GM23338 (cell line): ENCODE measurements around the gene ERP29. TPM values are rescaled to one million over a fixed set of nuclear protein-coding genes. Genes with fewer than 3 reads are reported as not detected.

Experiments
- ATAC-seq: fragments of 200-7000 bp; cut with Tn5 transposase; 3 replicates; pipeline ENCODE4 v1.9.1; 2020
- DNase-seq: peaks from one replicate; pipeline ENCODE4 v3.0.0-alpha.2; 2015; ENCODE audit warnings: low spot score
- H2AFZ ChIP-seq: fragments of 200-600 bp; sonication (generic); 2 replicates; pipeline ENCODE4 v1.8.0; 2016; ENCODE audit warnings: antibody characterized with exemption, mild to moderate bottlenecking, moderate library complexity
- H3F3A ChIP-seq: fragments of 200-600 bp; sonication (generic); replicated peaks from 2 replicates; pipeline ENCODE4 v1.8.0; 2017; ENCODE audit warnings: antibody characterized with exemption, mixed run types, low read depth
- H3K27ac ChIP-seq: fragments of 200-600 bp; sonication (generic); 2 replicates; pipeline ENCODE4 v1.6.1; 2016; ENCODE audit warnings: low read depth
- H3K27me3 ChIP-seq: fragments of 200-600 bp; sonication (generic); 2 replicates; pipeline ENCODE4 v1.8.0; 2016; ENCODE audit warnings: mild to moderate bottlenecking, mixed run types, moderate library complexity; ENCODE audit not compliant: insufficient read depth
- H3K36me3 ChIP-seq: fragments of 200-600 bp; sonication (generic); 2 replicates; pipeline ENCODE4 v1.8.0; 2016; ENCODE audit warnings: mild to moderate bottlenecking; ENCODE audit not compliant: insufficient read depth
- H3K4me1 ChIP-seq: fragments of 200-600 bp; sonication (generic); 2 replicates; pipeline ENCODE4 v1.8.0; 2016; ENCODE audit warnings: mild to moderate bottlenecking, moderate library complexity; ENCODE audit not compliant: insufficient read depth
- H3K4me2 ChIP-seq: fragments of 200-600 bp; sonication (generic); 2 replicates; pipeline ENCODE4 v1.7.1; 2017; ENCODE audit warnings: mixed run types
- H3K4me3 ChIP-seq: fragments of 200-600 bp; sonication (generic); 2 replicates; pipeline ENCODE4 v1.6.1; 2016; ENCODE audit warnings: mixed run types
- H3K79me2 ChIP-seq: fragments of 200-600 bp; sonication (generic); replicated peaks from 2 replicates; pipeline ENCODE4 v1.8.0; 2017; ENCODE audit warnings: mild to moderate bottlenecking; ENCODE audit not compliant: insufficient read depth
- H3K9me2 ChIP-seq: fragments of 200-600 bp; sonication (generic); 2 replicates; pipeline ENCODE4 v1.8.0; 2017; ENCODE audit not compliant: insufficient read depth
- H4K20me1 ChIP-seq: fragments of 200-600 bp; sonication (generic); replicated peaks from 2 replicates; pipeline ENCODE4 v1.8.0; 2017; ENCODE audit warnings: mild to moderate bottlenecking; ENCODE audit not compliant: insufficient read depth
- H3K27ac Mint-ChIP-seq: 2 replicates; pipeline ENCODE4 v1.8.0; 2020; ENCODE audit warnings: inconsistent platforms, mild to moderate bottlenecking, moderate library complexity, mixed read lengths
- H3K27me3 Mint-ChIP-seq: 3 replicates; pipeline ENCODE4 v1.8.0; 2022; ENCODE audit warnings: low read depth, mild to moderate bottlenecking, moderate library complexity, mixed read lengths, inconsistent platforms; ENCODE audit not compliant: insufficient read depth, poor library complexity
- H3K36me3 Mint-ChIP-seq: 3 replicates; pipeline ENCODE4 v1.8.0; 2021; ENCODE audit warnings: low read depth, mild to moderate bottlenecking, inconsistent platforms, moderate library complexity, mixed read lengths
- H3K4me1 Mint-ChIP-seq: 3 replicates; pipeline ENCODE4 v1.8.0; 2020; ENCODE audit warnings: mild to moderate bottlenecking, inconsistent platforms, mixed read lengths
- H3K4me3 Mint-ChIP-seq: 3 replicates; pipeline ENCODE4 v1.8.0; 2021; ENCODE audit warnings: moderate library complexity, mild to moderate bottlenecking, inconsistent platforms, mixed read lengths
- H3K9me3 Mint-ChIP-seq: 3 replicates; pipeline ENCODE4 v1.8.0; 2020; ENCODE audit warnings: moderate library complexity, mild to moderate bottlenecking, inconsistent platforms, mixed read lengths
- CREB1 ChIP-seq: fragments of 250-450 bp; sonication (Bioruptor Pico); IDR thresholded peaks from 2 replicates; pipeline ENCODE4 v1.5.0; 2020; ENCODE audit warnings: low read depth, mild to moderate bottlenecking, moderate library complexity
- CTCF ChIP-seq, 2 experiments: fragments of 200-600 bp in 1 of 2; sonication (generic) in 1 of 2; conservative IDR thresholded peaks; 2 replicates each; pipeline versions ENCODE4 v1.5.1 to v1.6.1; 2016 to 2017; ENCODE audit warnings: antibody characterized with exemption in 2 of 2, low read depth in 2 of 2, mild to moderate bottlenecking in 2 of 2, moderate library complexity in 1 of 2
- ETS1 ChIP-seq: IDR thresholded peaks from 2 replicates; pipeline ENCODE4 v1.6.1; 2016; ENCODE audit warnings: antibody characterized with exemption
- EZH2 ChIP-seq: fragments of 200-600 bp; sonication (generic); IDR thresholded peaks from one replicate; pipeline ENCODE4 v1.8.0; 2017; ENCODE audit warnings: antibody characterized with exemption, mild to moderate bottlenecking, low read depth; ENCODE audit not compliant: unreplicated experiment
- EZH2phosphoT487 ChIP-seq: fragments of 200-600 bp; sonication (generic); IDR thresholded peaks from one replicate; pipeline ENCODE4 v1.8.1; 2018; ENCODE audit warnings: antibody characterized with exemption; ENCODE audit not compliant: unreplicated experiment
- JUNB ChIP-seq: IDR thresholded peaks from one replicate; pipeline ENCODE4 v1.6.1; 2016; ENCODE audit warnings: antibody characterized with exemption; ENCODE audit not compliant: unreplicated experiment
- NANOG ChIP-seq: IDR thresholded peaks from 2 replicates; pipeline ENCODE4 v1.6.1; 2016; ENCODE audit warnings: antibody characterized with exemption, borderline replicate concordance
- POLR2AphosphoS5 ChIP-seq: IDR thresholded peaks from 2 replicates; pipeline ENCODE4 v1.6.1; 2016; ENCODE audit warnings: antibody characterized with exemption, low read depth
- REST ChIP-seq: IDR thresholded peaks from one replicate; pipeline ENCODE4 v1.6.1; 2018; ENCODE audit warnings: antibody characterized with exemption; ENCODE audit not compliant: unreplicated experiment
- STAT1 ChIP-seq: IDR thresholded peaks from one replicate; pipeline ENCODE4 v1.6.1; 2016; ENCODE audit warnings: antibody characterized with exemption; ENCODE audit not compliant: unreplicated experiment
- ZNF114 ChIP-seq: fragments of 250-450 bp; sonication (Bioruptor Pico); IDR thresholded peaks from 2 replicates; pipeline ENCODE4 v1.5.0; 2020; ENCODE audit warnings: mild to moderate bottlenecking, moderate library complexity
- ZNF331 ChIP-seq: fragments of 250-450 bp; sonication (Bioruptor Pico); IDR thresholded peaks from 2 replicates; pipeline ENCODE4 v1.5.0; 2020; ENCODE audit warnings: low read depth, mild to moderate bottlenecking, moderate library complexity
- ZNF462 ChIP-seq: fragments of 250-450 bp; sonication (Bioruptor Pico); IDR thresholded peaks from 2 replicates; pipeline ENCODE4 v1.5.0; 2020; ENCODE audit warnings: mild to moderate bottlenecking, moderate library complexity
- polyA plus RNA-seq: library from polyadenylated mRNA; unstranded; fragments of >200 nt; fragmentation: Nextera tagmentation; extraction: Ambion mirVana; gene quantifications from 2 replicates; pipeline ENCODE4 v1.2.1, GENCODE V29; 2016
- total RNA-seq: library from RNA; depleted of rRNA; stranded (reverse); fragments of >200 nt; shearing (Covaris generic); gene quantifications from 2 replicates; pipeline ENCODE4 v1.2.3, GENCODE V29; 2014

Gene ERP29
- total and polyA plus RNA-seq, 2 experiments from 2014 or later: 90.7 to 166 TPM

- ATAC-seq: no peak
- Histone ChIP-seq H3K4me2 (no peak overlapping the region), H3F3A (0 out of 2 replicates have a peak, but pooled peaks cover 2% of the 10 kb centered on the region), H3K27me3 (no peaks in the 10 kb centered on the region), H2AFZ (no peak overlapping the region), H4K20me1 (peaks cover 6% of the 10 kb centered on the region), H3K4me3 (no peak overlapping the region), H3K4me1 (peaks cover 24% of the 10 kb centered on the region; the same call in 1 of the 2 replicates), H3K36me3 (peaks cover 34% of the 10 kb centered on the region), H3K79me2 (no peaks in the 10 kb centered on the region; the same call in 1 of the 2 replicates), H3K27ac (no peak overlapping the region), H3K9me2 (no peaks in the 10 kb centered on the region)
- peaks cover 67% of the 10 kb centered on the region for H3K36me3 Mint-ChIP-seq
- H3K27me3 Mint-ChIP-seq: peaks cover 4% of the 10 kb centered on the region
- H3K4me3 Mint-ChIP-seq: no peak overlapping the region
- peaks cover 22% of the 10 kb centered on the region; the same call in 2 of the 3 replicates for H3K4me1 Mint-ChIP-seq
- no peak overlapping the region for H3K27ac Mint-ChIP-seq
- DNase-seq: no peak
- no peak for TF ChIP-seq EZH2phosphoT487
- no peak for TF ChIP-seq STAT1
- no peak for TF ChIP-seq ZNF462 (CRISPR knock-in tag)
- TF ChIP-seq ZNF331 (CRISPR knock-in tag): no peak
- no peak for TF ChIP-seq CTCF (conservative IDR thresholded peaks at IDR 0.05; ENCODE audit: low read depth in 2 of 2)
- no peak for TF ChIP-seq ZNF114 (CRISPR knock-in tag)
- TF ChIP-seq REST: no peak
- TF ChIP-seq ETS1: no peak
- TF ChIP-seq EZH2: no peak
- TF ChIP-seq NANOG: no peak
- TF ChIP-seq POLR2AphosphoS5: no peak
- no peak for TF ChIP-seq CREB1
- TF ChIP-seq JUNB: no peak
- H3K9me3 Mint-ChIP-seq: no peaks in the 10 kb centered on the region
Measured at GRCh38 chr12:112031472-112031871, 18.2 kb downstream of the ERP29 start.
